ENCODE measurements around the gene CLPTM1L.

The CLPTM1L gene

DNA sequence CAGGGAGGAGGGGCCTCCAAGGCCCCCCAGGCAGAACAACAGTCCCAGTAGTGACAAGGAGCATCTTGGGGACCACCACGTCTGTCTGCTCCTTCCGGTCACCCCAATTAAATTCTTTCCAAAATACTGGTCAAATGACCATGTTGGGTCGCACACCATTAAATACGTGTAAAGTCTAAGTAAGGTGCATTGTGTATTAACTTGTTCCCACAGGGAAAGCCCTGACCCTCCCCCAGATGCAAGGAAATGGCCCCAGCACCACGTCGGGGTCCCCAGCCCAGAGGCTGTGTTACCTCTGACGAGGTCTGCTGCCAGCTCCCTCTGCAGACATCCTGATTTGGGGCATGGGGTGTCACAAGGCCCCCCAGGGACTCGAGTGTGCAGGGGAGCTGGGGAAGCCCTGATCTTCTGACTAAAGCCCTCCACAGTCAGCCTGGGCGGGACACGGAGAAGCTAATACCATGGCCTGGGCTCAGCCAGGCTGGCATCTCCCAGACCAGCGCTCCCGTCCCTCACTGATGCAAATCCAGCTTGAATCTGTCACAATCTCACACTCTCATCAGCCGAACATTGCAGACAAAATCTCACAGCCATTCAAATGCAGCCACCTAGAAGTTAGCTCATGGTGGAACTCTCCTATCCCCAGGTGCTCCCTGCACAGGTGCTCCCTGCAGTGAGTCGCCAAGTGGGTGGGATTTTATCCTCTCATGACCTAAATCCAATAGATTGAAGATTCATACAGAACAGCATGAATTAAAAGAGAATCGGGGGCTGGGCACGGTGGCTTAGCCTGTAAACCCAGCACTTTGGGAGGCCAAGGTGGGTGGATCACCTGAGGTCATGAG, 63.6 kb downstream of the CLPTM1L start:
- TF ChIP-seq, protein P1, sequence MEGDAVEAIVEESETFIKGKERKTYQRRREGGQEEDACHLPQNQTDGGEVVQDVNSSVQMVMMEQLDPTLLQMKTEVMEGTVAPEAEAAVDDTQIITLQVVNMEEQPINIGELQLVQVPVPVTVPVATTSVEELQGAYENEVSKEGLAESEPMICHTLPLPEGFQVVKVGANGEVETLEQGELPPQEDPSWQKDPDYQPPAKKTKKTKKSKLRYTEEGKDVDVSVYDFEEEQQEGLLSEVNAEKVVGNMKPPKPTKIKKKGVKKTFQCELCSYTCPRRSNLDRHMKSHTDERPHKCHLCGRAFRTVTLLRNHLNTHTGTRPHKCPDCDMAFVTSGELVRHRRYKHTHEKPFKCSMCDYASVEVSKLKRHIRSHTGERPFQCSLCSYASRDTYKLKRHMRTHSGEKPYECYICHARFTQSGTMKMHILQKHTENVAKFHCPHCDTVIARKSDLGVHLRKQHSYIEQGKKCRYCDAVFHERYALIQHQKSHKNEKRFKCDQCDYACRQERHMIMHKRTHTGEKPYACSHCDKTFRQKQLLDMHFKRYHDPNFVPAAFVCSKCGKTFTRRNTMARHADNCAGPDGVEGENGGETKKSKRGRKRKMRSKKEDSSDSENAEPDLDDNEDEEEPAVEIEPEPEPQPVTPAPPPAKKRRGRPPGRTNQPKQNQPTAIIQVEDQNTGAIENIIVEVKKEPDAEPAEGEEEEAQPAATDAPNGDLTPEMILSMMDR (IDR thresholded peaks at IDR 0.05; ENCODE audit: borderline replicate concordance, insufficient read depth, low read depth, low read length) = no peak
- no peak overlapping the region for H3K4me3 ChIP-seq (ENCODE audit: low read depth, low read length)

- no peak overlapping the region for H3K4me3 ChIP-seq (ENCODE audit: low read depth, low read length)
- TF ChIP-seq, protein P1 (IDR thresholded peaks at IDR 0.05; ENCODE audit: borderline replicate concordance, insufficient read depth, low read depth, low read length) = no peak
Observed at GRCh38 chr5:1280177-1281037, 64.5 kb downstream of the CLPTM1L start.

DNA sequence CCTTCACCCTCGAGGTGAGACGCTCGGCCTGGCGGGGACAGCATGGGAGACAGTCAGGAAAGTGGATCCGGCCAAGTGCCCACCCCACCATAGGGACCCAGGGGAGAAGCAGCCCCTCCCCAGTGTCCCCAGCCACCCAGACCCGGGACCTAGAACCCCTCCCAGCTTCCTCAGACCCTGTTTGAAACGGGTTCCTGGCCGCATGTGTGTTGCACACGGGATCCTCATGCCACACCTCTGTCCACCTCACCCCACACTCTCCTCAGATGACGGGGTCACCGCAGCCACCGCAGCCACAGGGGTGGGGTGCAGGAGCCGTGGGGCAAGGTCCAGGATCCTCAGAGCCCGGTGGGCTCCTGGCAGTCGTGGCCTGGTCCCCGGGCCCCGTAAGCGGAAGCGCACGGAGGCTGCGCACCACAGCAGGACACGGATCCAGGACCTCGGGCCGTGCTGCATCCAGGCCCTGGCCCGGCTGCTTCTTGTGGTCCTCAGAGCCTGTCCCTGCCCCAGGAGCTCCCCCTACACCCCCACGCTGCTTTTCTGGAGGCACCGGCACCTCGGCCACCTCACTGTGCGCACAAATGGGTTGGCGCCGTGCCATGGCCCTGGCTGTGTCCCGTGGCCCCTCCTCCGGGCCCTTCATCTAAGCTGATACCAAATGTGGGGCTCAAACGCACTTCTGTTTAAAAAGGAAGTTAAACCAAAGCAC, 65.3 kb downstream of the CLPTM1L start:
- TF ChIP-seq, protein P1 (IDR thresholded peaks at IDR 0.05; ENCODE audit: borderline replicate concordance, insufficient read depth, low read depth, low read length) = no peak
- no peak overlapping the region for H3K4me3 ChIP-seq (ENCODE audit: low read depth, low read length)

DNA sequence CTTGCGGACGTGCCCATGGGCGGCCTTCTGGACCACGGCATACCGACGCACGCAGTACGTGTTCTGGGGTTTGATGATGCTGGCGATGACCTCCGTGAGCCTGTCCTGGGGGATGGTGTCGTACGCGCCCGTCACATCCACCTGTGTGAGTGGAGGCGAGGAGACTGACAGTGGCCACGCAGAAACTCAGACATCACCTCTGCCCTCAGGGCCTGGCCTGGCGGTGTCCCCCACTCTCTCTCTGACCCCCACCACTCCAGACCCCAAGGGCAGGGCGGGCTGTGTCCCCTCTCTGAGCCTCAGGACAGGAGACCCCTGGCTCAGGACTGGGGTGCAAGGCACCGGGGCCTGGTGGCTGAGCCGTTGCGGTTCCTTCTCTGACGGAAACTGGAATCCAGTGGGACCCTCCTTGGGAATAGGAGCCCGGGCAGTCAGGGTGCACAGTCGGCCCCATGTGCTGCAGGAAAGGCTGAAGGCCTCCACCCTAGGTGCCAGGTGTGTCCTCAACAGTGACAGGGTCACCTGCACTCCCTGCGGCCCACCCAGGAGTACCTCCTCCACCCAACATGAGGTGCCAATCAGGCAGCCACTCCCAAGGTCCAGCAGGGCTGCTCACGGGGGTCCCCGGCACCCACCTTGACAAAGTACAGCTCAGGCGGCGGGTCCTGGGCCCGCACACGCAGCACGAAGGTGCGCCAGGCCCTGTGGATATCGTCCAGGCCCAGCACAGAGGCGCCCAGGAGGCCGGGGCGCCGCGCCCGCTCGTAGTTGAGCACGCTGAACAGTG, 66.0 kb downstream of the CLPTM1L start:
- TF ChIP-seq, protein P1 (IDR thresholded peaks at IDR 0.05; ENCODE audit: borderline replicate concordance, insufficient read depth, low read depth, low read length) = no peak
- H3K4me3 ChIP-seq (ENCODE audit: low read depth, low read length) = no peak overlapping the region

GRCh38 chr5:1278216-1278615, 66.7 kb downstream of the CLPTM1L start:
- TF ChIP-seq, protein P1 (IDR thresholded peaks at IDR 0.05; ENCODE audit: borderline replicate concordance, insufficient read depth, low read depth, low read length) = no peak
- no peak overlapping the region for H3K4me3 ChIP-seq (ENCODE audit: low read depth, low read length)

DNA sequence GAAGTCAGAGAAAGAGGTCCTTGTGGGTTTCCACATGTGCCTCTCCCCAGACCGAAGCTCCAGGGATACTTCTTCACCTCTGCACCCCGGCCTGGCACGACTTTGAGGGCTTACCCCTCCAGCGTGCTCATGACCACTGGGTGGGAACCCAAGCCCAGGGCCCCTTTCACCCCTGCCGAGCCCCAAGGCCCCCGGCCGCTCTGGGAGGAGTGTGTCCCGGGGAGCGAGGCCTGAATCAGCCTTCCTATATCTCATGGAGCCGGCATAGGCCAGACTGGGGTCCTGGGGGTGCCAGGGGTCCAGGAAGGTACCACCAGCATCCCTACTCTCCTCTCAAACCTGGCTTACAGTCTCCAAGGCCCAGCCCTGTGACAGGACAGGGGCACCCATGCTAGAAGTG, 67.1 kb downstream of the CLPTM1L start:
- H3K4me3 ChIP-seq (ENCODE audit: low read depth, low read length) = no peak overlapping the region
- TF ChIP-seq, protein P1 (IDR thresholded peaks at IDR 0.05; ENCODE audit: borderline replicate concordance, insufficient read depth, low read depth, low read length) = no peak
